Gastrocnemius medialis (tissue), 4 donors: ENCODE results near the gene ATG9B. TPM values are rescaled to one million over a fixed set of nuclear protein-coding genes. Genes with fewer than 3 reads are reported as not detected.

Experiments used
- ATAC-seq, 2 donors: fragments of 150-250 bp; one replicate each; pipeline ENCODE4 v1.9.1; 2016
- DNase-seq, 2 donors: peaks; one replicate each; pipeline ENCODE4 v3.0.0-alpha.2; 2019
- H3K27ac ChIP-seq, 4 donors: fragments of 200-600 bp; sonication (generic); 1 replicate in 1 of 4; 2 replicates in 3 of 4; pipeline ENCODE4 v1.5.1; 2016 to 2018; ENCODE audit warnings: mild to moderate bottlenecking in 2 of 4, moderate library complexity in 1 of 4
- H3K27me3 ChIP-seq, 3 donors: fragments of 200-600 bp; sonication (generic) in 2 of 3; 1 replicate in 1 of 3; 2 replicates in 2 of 3; pipeline versions ENCODE4 v1.5.1 to v1.6.0; 2016 to 2019; ENCODE audit warnings: mild to moderate bottlenecking in 1 of 3, moderate library complexity in 1 of 3
- H3K36me3 ChIP-seq, 2 donors: fragments of 200-600 bp; sonication (generic) in 1 of 2; one replicate each; pipeline ENCODE4 v1.5.1; 2017 to 2018
- H3K4me1 ChIP-seq, 2 donors: fragments of 200-600 bp; sonication (generic) in 1 of 2; one replicate each; pipeline ENCODE4 v1.5.1; 2016 to 2017; ENCODE audit warnings: mild to moderate bottlenecking in 2 of 2
- H3K4me3 ChIP-seq, 4 donors: fragments of 200-600 bp; sonication (generic) in 3 of 4; 1 replicate in 1 of 4; 2 replicates in 3 of 4; pipeline ENCODE4 v1.5.1; 2016 to 2019; ENCODE audit warnings: mild to moderate bottlenecking in 2 of 4
- H3K9me3 ChIP-seq, 3 donors: fragments of 200-600 bp; sonication (generic) in 2 of 3; 1 replicate in 1 of 3; 2 replicates in 2 of 3; pipeline ENCODE4 v1.5.1; 2016 to 2019
- POLR2A ChIP-seq, 2 donors: fragments of 450-650 bp; IDR thresholded peaks; one replicate each; pipeline ENCODE4 v1.6.1; 2017; ENCODE audit warnings: antibody characterized with exemption in 2 of 2, mild to moderate bottlenecking in 2 of 2, moderate library complexity in 2 of 2
- in situ Hi-C, 4 donors: fragments of 200-750 bp; cut with MboI; loops; one replicate each; pipeline versions ENCODE4 v1.15.0 to v1.8.0; 2017; ENCODE audit warnings: low sequenced_read_pairs in 4 of 4
- intact Hi-C: fragments of 100-400 bp; cut with DNase I; formaldehyde crosslinking; loops from one replicate; pipeline ENCODE4 v1.15.1; 2023; ENCODE audit warnings: low total_unique reads
- total RNA-seq, 4 donors: library from RNA; depleted of rRNA; stranded (reverse); fragments of >200 nt; gene quantifications; one replicate each; pipeline versions ENCODE4 v1.1.0 to v1.2.3, GENCODE V29; 2016
- TF ChIP-seq, protein P1 (sequence below), 5 experiments: fragments of 450-650 bp in 3 of 5; fragments of 200-600 bp in 2 of 5; sonication (generic) in 2 of 5; IDR thresholded peaks in 4 of 5; conservative IDR thresholded peaks in 1 of 5; 1 replicate in 4 of 5; 2 replicates in 1 of 5; pipeline ENCODE4 v1.5.1; 2016 to 2019; ENCODE audit warnings: antibody characterized with exemption in 5 of 5, mild to moderate bottlenecking in 3 of 5, moderate library complexity in 3 of 5

The ATG9B gene
- total RNA-seq, 4 donors from 2014 or later = 0.31 TPM; not detected in 3

DNA sequence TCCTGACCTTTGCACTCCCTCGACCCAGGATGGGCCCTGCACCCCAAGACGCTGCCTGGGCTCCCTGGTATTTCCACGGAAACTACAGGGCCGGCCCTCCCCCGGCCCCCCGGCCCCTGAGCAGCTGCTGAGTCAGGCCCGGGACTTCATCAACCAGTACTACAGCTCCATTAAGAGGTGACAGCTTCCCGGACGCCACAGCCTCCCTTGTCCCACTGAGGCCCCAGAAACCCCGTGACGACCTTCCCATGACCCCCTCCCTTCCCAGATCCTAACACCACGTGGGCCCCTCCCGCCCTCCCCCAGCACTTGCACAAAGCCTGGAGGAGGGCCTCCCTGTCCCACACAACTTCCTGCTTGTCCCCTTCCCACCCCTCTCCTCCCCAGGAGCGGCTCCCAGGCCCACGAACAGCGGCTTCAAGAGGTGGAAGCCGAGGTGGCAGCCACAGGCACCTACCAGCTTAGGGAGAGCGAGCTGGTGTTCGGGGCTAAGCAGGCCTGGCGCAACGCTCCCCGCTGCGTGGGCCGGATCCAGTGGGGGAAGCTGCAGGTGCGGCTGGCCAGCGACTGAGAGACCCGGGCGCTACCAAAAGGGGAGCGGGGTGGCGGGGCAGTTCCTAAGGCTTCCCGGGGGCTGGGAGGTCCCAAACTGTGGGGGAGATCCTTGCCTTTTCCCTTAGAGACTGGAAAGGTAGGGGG lies 27.8 kb downstream of the ATG9B start:
- Histone ChIP-seq H3K27me3 (peaks cover 0 to 6% (median 0%) of the 10 kb centered on the region in 3 donors), H3K9me3 (no peaks in the 10 kb centered on the region), H3K4me3 (no peak overlapping the region), H3K36me3 (no peaks in the 10 kb centered on the region), H3K27ac (no peak overlapping the region), H3K4me1 (no peaks in the 10 kb centered on the region)
- intact Hi-C loops = no loop called here
- ATAC-seq = no peak
- TF ChIP-seq POLR2A (IDR thresholded peaks at IDR 0.05) = no peak
- TF ChIP-seq, protein P1, sequence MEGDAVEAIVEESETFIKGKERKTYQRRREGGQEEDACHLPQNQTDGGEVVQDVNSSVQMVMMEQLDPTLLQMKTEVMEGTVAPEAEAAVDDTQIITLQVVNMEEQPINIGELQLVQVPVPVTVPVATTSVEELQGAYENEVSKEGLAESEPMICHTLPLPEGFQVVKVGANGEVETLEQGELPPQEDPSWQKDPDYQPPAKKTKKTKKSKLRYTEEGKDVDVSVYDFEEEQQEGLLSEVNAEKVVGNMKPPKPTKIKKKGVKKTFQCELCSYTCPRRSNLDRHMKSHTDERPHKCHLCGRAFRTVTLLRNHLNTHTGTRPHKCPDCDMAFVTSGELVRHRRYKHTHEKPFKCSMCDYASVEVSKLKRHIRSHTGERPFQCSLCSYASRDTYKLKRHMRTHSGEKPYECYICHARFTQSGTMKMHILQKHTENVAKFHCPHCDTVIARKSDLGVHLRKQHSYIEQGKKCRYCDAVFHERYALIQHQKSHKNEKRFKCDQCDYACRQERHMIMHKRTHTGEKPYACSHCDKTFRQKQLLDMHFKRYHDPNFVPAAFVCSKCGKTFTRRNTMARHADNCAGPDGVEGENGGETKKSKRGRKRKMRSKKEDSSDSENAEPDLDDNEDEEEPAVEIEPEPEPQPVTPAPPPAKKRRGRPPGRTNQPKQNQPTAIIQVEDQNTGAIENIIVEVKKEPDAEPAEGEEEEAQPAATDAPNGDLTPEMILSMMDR (IDR thresholded peaks at IDR 0.05 in 4 of 5, conservative IDR thresholded peaks at IDR 0.05 in 1 of 5) = no peak
- DNase-seq = no peak
- in situ Hi-C loops = loop anchor here in 3 of 4 donors (25.0 kb wide), 1 partner anchor 209 kb away; no protein-coding TSS in a partner anchor

DNA sequence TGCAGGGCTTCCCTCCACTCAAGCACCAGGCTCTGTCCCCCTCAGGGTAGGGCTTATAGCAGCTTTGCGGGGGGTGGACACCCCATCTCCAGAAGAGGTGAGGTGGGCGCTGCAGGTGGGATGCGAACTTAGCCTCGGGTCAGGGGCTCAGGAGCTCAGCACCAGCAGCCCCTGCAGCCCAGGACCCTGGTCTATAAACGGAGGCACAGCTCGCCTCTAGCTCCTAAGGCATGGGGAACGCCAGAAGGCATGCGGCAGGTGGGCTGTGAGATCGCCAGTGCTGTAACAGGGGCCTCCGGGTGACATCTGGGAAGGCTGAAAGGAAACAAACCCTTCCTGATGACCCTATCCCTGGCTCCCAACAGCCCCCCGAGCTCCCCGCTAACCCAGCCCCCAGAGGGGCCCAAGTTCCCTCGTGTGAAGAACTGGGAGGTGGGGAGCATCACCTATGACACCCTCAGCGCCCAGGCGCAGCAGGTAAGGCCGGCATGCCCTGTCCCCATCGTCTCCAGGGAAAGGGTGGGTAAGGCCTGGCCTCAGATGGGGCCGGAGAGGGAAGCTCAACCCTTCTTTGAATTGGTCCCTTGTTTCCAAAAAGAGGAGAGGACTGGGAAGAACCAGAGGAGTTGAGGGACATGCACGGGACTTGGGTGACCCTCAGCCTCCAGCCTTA lies 29.3 kb downstream of the ATG9B start:
- DNase-seq = no peak
- Histone ChIP-seq H3K4me3 (peak overlapping the region in 3 of 4 donors; percentile 35 to 45 (median 37)), H3K4me1 (no peaks in the 10 kb centered on the region), H3K27ac (no peak overlapping the region), H3K27me3 (peaks cover 0 to 6% (median 0%) of the 10 kb centered on the region in 3 donors), H3K9me3 (no peaks in the 10 kb centered on the region), H3K36me3 (no peaks in the 10 kb centered on the region)
- no peak for TF ChIP-seq POLR2A (IDR thresholded peaks at IDR 0.05)
- TF ChIP-seq, protein P1 (IDR thresholded peaks at IDR 0.05 in 4 of 5, conservative IDR thresholded peaks at IDR 0.05 in 1 of 5) = no peak
- intact Hi-C loops (no loop called here), in situ Hi-C loops (loop anchor here in 3 of 4 donors (25.0 kb wide), 1 partner anchor 208 kb away; no protein-coding TSS in a partner anchor)
- ATAC-seq = no peak

DNA sequence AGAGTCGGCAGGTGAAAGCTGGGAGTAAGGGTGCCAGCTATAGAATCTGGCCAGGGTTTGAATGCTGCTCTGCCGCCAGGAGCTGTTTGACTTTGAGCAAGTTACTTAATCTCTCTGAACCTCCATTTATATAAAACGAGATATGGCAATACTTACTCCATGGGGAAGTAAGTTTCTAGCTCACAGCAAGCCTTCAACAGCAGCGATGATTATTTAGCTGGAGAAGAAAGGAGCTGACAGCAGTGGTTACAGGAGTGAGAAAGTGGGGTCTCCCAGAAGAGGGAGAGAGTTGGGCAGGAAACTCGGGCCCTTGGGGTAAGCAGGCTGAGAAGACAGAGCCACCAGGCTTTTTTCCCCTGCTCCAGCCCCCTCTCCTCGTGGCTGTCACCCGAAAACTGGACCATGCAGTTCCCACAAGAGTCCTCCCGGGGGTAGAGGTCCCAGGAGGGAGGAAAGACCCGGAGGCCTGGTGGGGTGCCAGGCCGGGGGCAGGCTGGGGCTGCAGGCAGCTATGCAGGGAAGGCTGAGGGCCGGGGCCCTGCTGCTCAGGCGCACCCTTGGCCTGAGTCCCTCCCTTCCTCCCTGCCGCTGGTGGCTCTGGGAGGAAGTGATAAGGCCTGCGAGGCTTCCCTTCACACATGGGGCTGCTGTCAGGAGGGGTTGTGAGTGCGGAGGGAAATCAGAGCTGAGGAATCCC lies 30.0 kb downstream of the ATG9B start:
- Histone ChIP-seq H3K27me3 (peaks cover 0 to 6% (median 0%) of the 10 kb centered on the region in 3 donors), H3K4me3 (peak overlapping the region in 3 of 4 donors; percentile 35 to 45 (median 37)), H3K9me3 (no peaks in the 10 kb centered on the region), H3K4me1 (no peaks in the 10 kb centered on the region), H3K27ac (peak overlapping the region in 3 of 4 donors; percentile 55 to 62 (median 57)), H3K36me3 (no peaks in the 10 kb centered on the region)
- TF ChIP-seq POLR2A (IDR thresholded peaks at IDR 0.05) = no peak
- TF ChIP-seq, protein P1 (IDR thresholded peaks at IDR 0.05 in 4 of 5, conservative IDR thresholded peaks at IDR 0.05 in 1 of 5) = no peak
- DNase-seq = no peak
- in situ Hi-C loops (loop anchor here in 3 of 4 donors (25.0 kb wide), 1 partner anchor 207 kb away; no protein-coding TSS in a partner anchor), intact Hi-C loops (no loop called here)
- ATAC-seq = no peak

DNA sequence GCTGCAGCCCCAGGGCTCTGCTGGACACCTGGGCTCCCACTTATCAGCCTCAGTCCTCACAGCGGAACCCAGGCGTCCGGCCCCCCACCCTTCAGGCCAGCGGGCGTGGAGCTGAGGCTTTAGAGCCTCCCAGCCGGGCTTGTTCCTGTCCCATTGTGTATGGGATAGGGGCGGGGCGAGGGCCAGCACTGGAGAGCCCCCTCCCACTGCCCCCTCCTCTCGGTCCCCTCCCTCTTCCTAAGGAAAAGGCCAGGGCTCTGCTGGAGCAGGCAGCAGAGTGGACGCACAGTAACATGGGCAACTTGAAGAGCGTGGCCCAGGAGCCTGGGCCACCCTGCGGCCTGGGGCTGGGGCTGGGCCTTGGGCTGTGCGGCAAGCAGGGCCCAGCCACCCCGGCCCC lies 30.8 kb downstream of the ATG9B start:
- TF ChIP-seq, protein P1 (IDR thresholded peaks at IDR 0.05 in 4 of 5, conservative IDR thresholded peaks at IDR 0.05 in 1 of 5) = no peak
- TF ChIP-seq POLR2A (IDR thresholded peaks at IDR 0.05) = no peak
- in situ Hi-C loops (loop anchor here in 3 of 4 donors (25.0 kb wide), 1 partner anchor 206 kb away; no protein-coding TSS in a partner anchor), intact Hi-C loops (no loop called here)
- Histone ChIP-seq H3K4me3 (peak overlapping the region in 3 of 4 donors; percentile 35 to 45 (median 37)), H3K27ac (peak overlapping the region; percentile 24 to 62 (median 60)), H3K9me3 (no peaks in the 10 kb centered on the region), H3K36me3 (no peaks in the 10 kb centered on the region), H3K27me3 (peaks cover 0 to 8% (median 0%) of the 10 kb centered on the region in 3 donors), H3K4me1 (peaks cover 0 to 2% of the 10 kb centered on the region in 2 donors)
- ATAC-seq (peak; percentile 24 to 36), DNase-seq (no peak)
